Transverse colon (tissue), 4 donors: ENCODE results near the gene SLC37A3. TPM values are rescaled to one million over a fixed set of nuclear protein-coding genes. Genes with fewer than 3 reads are reported as not detected.
A peak's percentile ranks its signal among the peaks of the same experiment; 100 is the strongest.
"Not testable (repeated sequence)": the region's sequence is repeated elsewhere in the genome, so short reads cannot be mapped to it uniquely, and the experiment has no call there.

Source experiments
- DNase-seq: peaks from one replicate; pipeline ENCODE4 v3.0.0-alpha.2; 2019
- H3K27ac ChIP-seq, 4 donors: fragments of 200-600 bp; sonication (generic); 2 replicates each; pipeline ENCODE4 v1.5.1; 2016 to 2018; ENCODE audit warnings: inconsistent platforms in 4 of 4
- H3K27me3 ChIP-seq: fragments of 200-600 bp; sonication (generic); 2 replicates; pipeline ENCODE4 v1.5.1; 2017; ENCODE audit warnings: inconsistent platforms
- H3K36me3 ChIP-seq, 4 donors: fragments of 200-600 bp; sonication (generic); 2 replicates each; pipeline ENCODE4 v1.5.1; 2017 to 2019; ENCODE audit warnings: inconsistent platforms in 4 of 4
- H3K4me1 ChIP-seq, 4 donors: fragments of 200-600 bp; sonication (generic); 2 replicates each; pipeline ENCODE4 v1.5.1; 2017 to 2020; ENCODE audit warnings: inconsistent platforms in 4 of 4
- H3K4me3 ChIP-seq, 4 donors: fragments of 200-600 bp; sonication (generic); 1 replicate in 1 of 4; 2 replicates in 3 of 4; pipeline versions ENCODE4 v1.5.1 to v1.6.1; 2017 to 2019; ENCODE audit warnings: inconsistent platforms in 4 of 4
- H3K9me3 ChIP-seq, 2 donors: fragments of 200-600 bp; sonication (generic); 2 replicates each; pipeline ENCODE4 v1.5.1; 2017 to 2019; ENCODE audit warnings: inconsistent platforms in 2 of 2
- EP300 ChIP-seq: sonication (generic); formaldehyde crosslinking; IDR thresholded peaks from one replicate; pipeline ENCODE4 v1.6.1; 2017; ENCODE audit warnings: antibody characterized with exemption, low read depth
- POLR2A ChIP-seq: fragments of 450-650 bp; IDR thresholded peaks from one replicate; pipeline ENCODE4 v1.6.1; 2016; ENCODE audit warnings: antibody characterized with exemption, mild to moderate bottlenecking, moderate library complexity
- POLR2AphosphoS5 ChIP-seq, 3 donors: sonication (generic); formaldehyde crosslinking; IDR thresholded peaks; one replicate each; pipeline ENCODE4 v1.6.1; 2016; ENCODE audit warnings: antibody characterized with exemption in 3 of 3
- WGBS, 2 donors: methylation state at CpG; one replicate each; pipeline ENCODE4 v1.1.5; 2018; ENCODE audit warnings: low coverage in 1 of 2; 5-methylcytosine and 5-hydroxymethylcytosine counted together
- in situ Hi-C, 4 donors: fragments of 200-750 bp; cut with MboI; loops; one replicate each; pipeline versions ENCODE4 v1.15.0 to v1.15.1; 2017; ENCODE audit warnings: low sequenced_read_pairs in 3 of 4, low pct_ligation_motif_present in 1 of 4, low pct_unique_long_range_greater_than_20kb in 1 of 4
- intact Hi-C: fragments of 100-400 bp; cut with DNase I; formaldehyde crosslinking; loops from one replicate; pipeline ENCODE4 v1.15.1; 2023; ENCODE audit warnings: low total_unique reads
- total RNA-seq, 4 donors: library from RNA; depleted of rRNA; stranded (reverse); fragments of >200 nt; gene quantifications; one replicate each; pipeline ENCODE4 v1.1.0, GENCODE V29; 2016
- TF ChIP-seq, protein P1 (sequence below), 5 experiments: fragments of 200-600 bp in 3 of 5; fragments of 450-650 bp in 2 of 5; sonication (generic) in 3 of 5; IDR thresholded peaks; 1 replicate in 2 of 5; 2 replicates in 3 of 5; pipeline ENCODE4 v1.5.1; 2016 to 2017; ENCODE audit warnings: antibody characterized with exemption in 5 of 5, inconsistent platforms in 3 of 5, mild to moderate bottlenecking in 2 of 5, moderate library complexity in 1 of 5

The SLC37A3 gene
- total RNA-seq, 4 donors from 2014 or later, result 34.8 to 132 (median 76.0) TPM

DNA sequence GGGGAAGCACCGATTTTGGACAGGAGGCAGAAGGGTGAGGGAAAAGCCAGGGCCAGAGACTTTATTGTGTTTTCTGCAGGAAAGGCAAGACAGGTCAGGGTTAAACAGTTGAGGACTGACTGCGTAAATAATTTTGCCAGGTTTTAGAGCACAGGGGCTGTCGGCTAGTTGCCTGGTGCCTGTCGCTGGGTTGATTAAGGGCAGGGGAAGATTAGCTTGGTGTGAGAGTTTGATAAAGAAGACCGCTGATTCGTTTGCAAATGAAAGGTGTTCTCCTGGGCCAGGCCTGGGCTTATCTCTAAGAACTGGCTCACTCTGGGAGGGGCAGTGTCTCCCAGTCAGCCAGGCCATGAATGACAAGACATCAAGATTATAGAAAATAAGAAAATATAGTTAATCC is 75.6 kb downstream of the SLC37A3 start:
- H3K36me3 ChIP-seq, result no peaks in the 10 kb centered on the region
- in situ Hi-C loops (loop anchor here in 2 of 4 donors (25.0 kb wide), 1 partner anchor 160 kb away; no protein-coding TSS in a partner anchor), intact Hi-C loops (no loop called here)
- H3K9me3 ChIP-seq, result no peaks in the 10 kb centered on the region
- H3K4me1 ChIP-seq, result peaks cover 7 to 29% (median 20%) of the 10 kb centered on the region in 4 donors
- no peak for DNase-seq
- no peak for TF ChIP-seq POLR2AphosphoS5 (IDR thresholded peaks at IDR 0.05)
- TF ChIP-seq, protein P1, sequence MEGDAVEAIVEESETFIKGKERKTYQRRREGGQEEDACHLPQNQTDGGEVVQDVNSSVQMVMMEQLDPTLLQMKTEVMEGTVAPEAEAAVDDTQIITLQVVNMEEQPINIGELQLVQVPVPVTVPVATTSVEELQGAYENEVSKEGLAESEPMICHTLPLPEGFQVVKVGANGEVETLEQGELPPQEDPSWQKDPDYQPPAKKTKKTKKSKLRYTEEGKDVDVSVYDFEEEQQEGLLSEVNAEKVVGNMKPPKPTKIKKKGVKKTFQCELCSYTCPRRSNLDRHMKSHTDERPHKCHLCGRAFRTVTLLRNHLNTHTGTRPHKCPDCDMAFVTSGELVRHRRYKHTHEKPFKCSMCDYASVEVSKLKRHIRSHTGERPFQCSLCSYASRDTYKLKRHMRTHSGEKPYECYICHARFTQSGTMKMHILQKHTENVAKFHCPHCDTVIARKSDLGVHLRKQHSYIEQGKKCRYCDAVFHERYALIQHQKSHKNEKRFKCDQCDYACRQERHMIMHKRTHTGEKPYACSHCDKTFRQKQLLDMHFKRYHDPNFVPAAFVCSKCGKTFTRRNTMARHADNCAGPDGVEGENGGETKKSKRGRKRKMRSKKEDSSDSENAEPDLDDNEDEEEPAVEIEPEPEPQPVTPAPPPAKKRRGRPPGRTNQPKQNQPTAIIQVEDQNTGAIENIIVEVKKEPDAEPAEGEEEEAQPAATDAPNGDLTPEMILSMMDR (IDR thresholded peaks at IDR 0.05), result no peak
- no peak for TF ChIP-seq POLR2A
- H3K4me3 ChIP-seq, result no peak overlapping the region
- H3K27ac ChIP-seq, result no peak overlapping the region
- H3K27me3 ChIP-seq, result no peaks in the 10 kb centered on the region
- 77 to 79% methylated on average over 5 to 6 of the region's 6 CpGs for WGBS, 2 donors

DNA sequence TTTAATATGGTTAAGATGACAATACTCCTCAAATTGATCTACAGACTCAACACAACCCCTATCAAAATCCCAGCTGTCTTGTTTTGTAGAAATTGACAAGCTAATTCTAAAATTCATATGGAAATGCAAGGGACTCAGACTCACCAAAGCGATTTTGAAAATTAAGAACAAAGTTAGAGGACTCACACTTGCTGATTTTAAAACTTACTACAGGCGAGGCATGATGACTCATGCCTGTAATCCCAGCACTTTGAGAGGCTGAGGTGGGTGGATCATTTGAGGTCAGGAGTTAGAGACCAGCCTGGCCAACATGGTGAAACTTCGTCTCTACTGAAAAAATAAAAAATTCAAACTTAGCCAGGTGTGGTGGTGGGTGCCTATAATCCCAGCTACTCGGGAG is 78.3 kb downstream of the SLC37A3 start:
- H3K4me3 ChIP-seq, H3K36me3 ChIP-seq, DNase-seq, intact Hi-C loops, H3K27me3 ChIP-seq, H3K9me3 ChIP-seq, H3K27ac ChIP-seq: not testable (repeated sequence)
- 66 to 75% methylated on average over 4 of the region's 4 CpGs for WGBS, 2 donors
- peaks cover 13 to 31% (median 20%) of the 10 kb centered on the region in 4 donors for H3K4me1 ChIP-seq
- in situ Hi-C loops, result loop anchor here in 2 of 4 donors (25.0 kb wide), 1 partner anchor 158 kb away; no protein-coding TSS in a partner anchor

DNA sequence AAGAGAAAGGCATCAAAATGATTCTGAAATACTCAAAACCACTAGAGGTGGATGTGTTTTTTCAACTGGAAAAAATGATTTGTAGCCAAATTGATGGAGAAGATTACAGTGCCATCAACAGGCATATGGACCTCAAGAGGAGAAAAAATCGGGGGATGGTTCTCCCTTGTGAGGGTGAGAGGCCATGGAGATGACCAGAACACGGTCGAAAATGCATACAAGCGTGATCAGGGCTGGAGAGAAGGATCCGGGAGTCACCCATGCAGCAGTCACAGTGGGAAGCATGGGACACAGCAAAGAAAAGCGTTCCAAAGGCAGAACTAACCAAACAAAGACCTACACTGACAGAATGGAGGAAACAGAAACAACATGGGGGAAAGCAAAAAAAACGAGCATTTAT is 80.3 kb downstream of the SLC37A3 start:
- Histone ChIP-seq H3K27ac (no peak overlapping the region), H3K36me3 (no peaks in the 10 kb centered on the region), H3K27me3 (no peaks in the 10 kb centered on the region), H3K4me3 (no peak overlapping the region), H3K4me1 (peaks cover 13 to 40% (median 20%) of the 10 kb centered on the region in 4 donors), H3K9me3 (no peaks in the 10 kb centered on the region)
- TF ChIP-seq POLR2AphosphoS5 (IDR thresholded peaks at IDR 0.05) (no peak), POLR2A (no peak), EP300 (no peak)
- TF ChIP-seq, protein P1 (IDR thresholded peaks at IDR 0.05), result no peak
- 87 to 91% methylated on average over 7 of the region's 7 CpGs for WGBS, 2 donors
- in situ Hi-C loops (loop anchor here in 2 of 4 donors (25.0 kb wide), 1 partner anchor 156 kb away; no protein-coding TSS in a partner anchor), intact Hi-C loops (no loop called here)
- DNase-seq, result no peak

DNA sequence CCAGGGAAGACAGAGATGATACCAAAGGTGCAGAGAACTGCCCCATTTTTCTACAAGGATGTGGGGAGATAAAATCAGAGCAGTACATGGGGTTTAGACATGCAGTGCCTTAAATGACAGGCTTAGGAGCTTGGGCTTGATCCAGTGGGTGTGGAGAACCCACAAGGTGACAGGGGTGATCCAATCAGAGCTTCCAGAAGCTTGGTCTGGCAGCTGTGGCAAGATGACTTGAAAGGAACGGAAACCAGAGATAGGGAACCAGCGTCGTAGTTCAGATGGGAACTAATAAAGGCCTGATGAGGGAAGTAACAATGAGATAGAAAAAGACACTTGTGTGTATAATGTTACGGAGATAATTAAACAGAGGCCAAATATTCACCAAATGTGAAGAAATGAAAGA is 80.7 kb downstream of the SLC37A3 start:
- Histone ChIP-seq H3K27me3 (no peaks in the 10 kb centered on the region), H3K9me3 (no peaks in the 10 kb centered on the region), H3K4me3 (no peak overlapping the region), H3K4me1 (peaks cover 13 to 40% (median 20%) of the 10 kb centered on the region in 4 donors), H3K27ac (peak overlapping the region in 1 of 4 donors; percentile 67), H3K36me3 (no peaks in the 10 kb centered on the region)
- TF ChIP-seq EP300 (no peak), POLR2AphosphoS5 (IDR thresholded peaks at IDR 0.05) (no peak), POLR2A (no peak)
- TF ChIP-seq, protein P1 (IDR thresholded peaks at IDR 0.05), result no peak
- no peak for DNase-seq
- intact Hi-C loops, result no loop called here
- WGBS, 2 donors, result 91 to 96% methylated on average over 4 of the region's 4 CpGs
- in situ Hi-C loops, result loop anchor here in 2 of 4 donors (25.0 kb wide), 1 partner anchor 155 kb away; no protein-coding TSS in a partner anchor

DNA sequence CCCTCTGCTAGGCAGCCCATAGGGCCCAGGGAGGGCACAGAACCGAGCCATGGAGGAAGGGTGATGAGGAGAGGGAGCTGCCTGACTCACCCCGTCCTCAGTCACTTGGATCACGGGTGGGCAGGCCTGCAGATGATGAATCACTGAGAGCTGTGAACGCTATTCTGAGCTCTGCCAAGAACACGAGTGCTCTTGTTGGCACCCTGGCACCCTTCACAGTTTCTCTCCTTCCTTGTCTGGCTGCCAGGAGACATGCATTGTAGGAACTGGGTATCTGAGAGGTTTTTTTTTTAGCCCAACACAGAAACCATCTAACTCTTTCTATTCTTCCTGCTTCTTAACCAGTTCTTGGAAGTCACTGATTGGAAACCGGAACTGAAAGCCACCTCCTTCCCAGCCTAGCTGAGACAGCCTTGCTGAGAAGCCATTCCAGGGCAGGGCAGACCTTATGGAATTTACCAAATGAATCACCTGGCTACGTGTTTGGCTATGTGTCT is 82.1 kb downstream of the SLC37A3 start:
- Histone ChIP-seq H3K4me3 (peak overlapping the region in 1 of 4 donors; percentile 14), H3K9me3 (peaks cover 0 to 8% of the 10 kb centered on the region in 2 donors), H3K36me3 (no peaks in the 10 kb centered on the region), H3K27me3 (no peaks in the 10 kb centered on the region), H3K4me1 (peaks cover 13 to 40% (median 20%) of the 10 kb centered on the region in 4 donors), H3K27ac (peak overlapping the region; percentile 67 to 80 (median 75))
- DNase-seq, result peak; percentile 69
- in situ Hi-C loops (loop anchor here in 2 of 4 donors (25.0 kb wide), 1 partner anchor 154 kb away; no protein-coding TSS in a partner anchor), intact Hi-C loops (no loop called here)
- TF ChIP-seq, protein P1 (IDR thresholded peaks at IDR 0.05), result no peak
- TF ChIP-seq EP300 (peak; percentile 7), POLR2AphosphoS5 (IDR thresholded peaks at IDR 0.05) (peak in 2 of 3 donors; percentile 10 to 63), POLR2A (peak; percentile 17)
- WGBS, 2 donors, result 15 to 21% methylated on average over 4 to 7 of the region's 7 CpGs
